ENCODE results near the gene AGPAT4.

The AGPAT4 gene

DNA sequence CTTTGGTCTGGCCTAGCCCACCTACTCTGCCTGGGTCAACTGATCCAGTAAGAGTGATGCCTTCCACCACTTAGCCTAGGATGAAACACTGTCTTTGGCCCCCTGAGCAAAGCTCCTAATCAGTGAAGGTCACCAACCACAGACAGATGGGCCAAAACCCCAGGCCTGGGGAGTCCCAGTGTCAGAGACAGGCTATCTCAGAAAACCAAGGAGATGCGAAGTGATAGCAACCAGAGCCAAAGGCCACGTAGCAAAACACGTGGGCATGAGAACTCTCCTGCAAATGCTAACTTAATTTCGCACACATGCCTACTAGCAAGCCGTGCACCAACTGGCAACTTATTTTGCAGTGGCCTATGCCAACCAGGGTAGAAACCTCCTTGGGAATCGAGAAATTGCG is 29.1 kb downstream of the AGPAT4 start:
- DNase-seq (ENCODE audit: low read depth, low spot score) = no peak
- Histone ChIP-seq H3K4me3 (no peak overlapping the region), H3K27ac (no peak overlapping the region), H3K36me3 (ENCODE audit: insufficient read depth, low read length) (no peaks in the 10 kb centered on the region), H3K9ac (ENCODE audit: insufficient read length) (no peak overlapping the region), H3K9me3 (ENCODE audit: low read depth, low read length) (no peaks in the 10 kb centered on the region)
- TF ChIP-seq EZH2 (IDR thresholded peaks at IDR 0.05) = no peak
- TF ChIP-seq POLR2AphosphoS5 (IDR thresholded peaks at IDR 0.05; ENCODE audit: borderline replicate concordance, low read depth, low read length) = no peak
- no peak for TF ChIP-seq FOXP2 (optimal IDR thresholded peaks at IDR 0.05; ENCODE audit: control extremely low read depth, extremely low read length, insufficient read depth)

DNA sequence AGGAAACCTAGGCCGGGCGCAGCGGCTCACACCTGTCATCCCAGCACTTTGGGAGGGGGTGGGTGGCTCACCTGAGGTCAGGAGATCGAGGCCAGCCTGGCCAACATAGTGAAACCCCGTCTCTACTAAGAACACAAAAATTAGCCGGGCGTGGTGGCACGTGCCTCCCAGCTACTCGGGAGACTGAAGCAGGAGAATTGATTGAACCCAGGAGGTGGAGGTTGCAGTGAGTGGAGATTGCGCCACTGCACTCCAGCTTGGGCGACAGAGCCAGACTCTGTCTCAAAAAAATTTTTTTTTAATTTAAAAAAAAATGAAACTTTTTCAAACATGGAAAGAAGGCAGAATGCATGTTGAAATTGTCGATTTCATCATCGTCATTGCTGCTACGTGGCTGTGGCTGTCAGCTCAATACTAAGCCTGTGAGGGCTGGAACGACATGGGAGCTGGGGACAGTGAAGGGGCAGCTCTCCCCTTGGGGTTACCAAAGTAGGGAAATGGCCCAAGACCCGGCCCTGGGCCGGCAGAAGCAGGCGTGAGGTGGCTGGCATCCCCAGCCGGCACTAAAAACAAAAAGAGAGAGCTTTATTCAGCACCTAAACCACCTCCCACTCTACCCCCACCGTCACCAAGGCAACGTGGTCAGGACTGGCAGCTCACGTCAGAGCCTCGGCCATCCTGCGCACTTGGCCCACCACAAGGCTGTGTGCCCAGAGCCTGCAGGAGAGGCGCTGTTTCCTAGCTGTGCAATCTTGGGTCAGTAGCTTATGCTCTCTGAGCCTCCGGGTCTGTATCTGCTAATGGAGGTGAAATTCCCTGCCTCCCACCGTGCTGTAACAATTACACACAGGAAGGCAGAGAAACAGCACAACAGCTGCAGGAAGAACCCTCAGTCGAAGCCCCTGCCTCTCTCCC is 30.8 kb downstream of the AGPAT4 start:
- no peak overlapping the region for H3K9ac ChIP-seq (ENCODE audit: insufficient read length)
- DNase-seq (ENCODE audit: low read depth, low spot score) = no peak
- TF ChIP-seq EZH2 (IDR thresholded peaks at IDR 0.05) (no peak), FOXP2 (optimal IDR thresholded peaks at IDR 0.05; ENCODE audit: control extremely low read depth, extremely low read length, insufficient read depth) (no peak), POLR2AphosphoS5 (IDR thresholded peaks at IDR 0.05; ENCODE audit: borderline replicate concordance, low read depth, low read length) (no peak)
- no peaks in the 10 kb centered on the region for H3K36me3 ChIP-seq (ENCODE audit: insufficient read depth, low read length)
- no peaks in the 10 kb centered on the region for H3K9me3 ChIP-seq (ENCODE audit: low read depth, low read length)
- no peak overlapping the region for H3K27ac ChIP-seq
- no peak overlapping the region for H3K4me3 ChIP-seq

DNA sequence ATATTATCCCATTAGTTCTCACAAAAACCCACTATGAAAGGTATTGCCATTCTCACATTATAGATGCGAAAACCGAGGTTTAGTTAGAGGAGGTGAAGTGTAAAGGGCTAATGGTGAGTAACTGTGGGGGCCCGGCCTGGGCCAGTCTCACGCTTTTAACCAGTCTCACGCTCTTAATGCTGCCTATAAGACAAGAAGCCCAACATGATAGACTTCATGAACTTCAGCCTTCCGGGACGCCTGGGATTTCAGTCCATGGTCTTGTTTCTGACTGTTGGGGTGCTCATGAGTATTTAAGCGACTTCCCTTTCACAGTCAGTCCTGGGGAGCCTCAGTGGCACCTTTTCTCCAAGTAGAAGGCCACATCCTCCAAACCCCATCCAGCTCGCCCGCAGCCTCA is 31.7 kb downstream of the AGPAT4 start:
- H3K9me3 ChIP-seq (ENCODE audit: low read depth, low read length) = no peaks in the 10 kb centered on the region
- no peak overlapping the region for H3K9ac ChIP-seq (ENCODE audit: insufficient read length)
- TF ChIP-seq POLR2AphosphoS5 (IDR thresholded peaks at IDR 0.05; ENCODE audit: borderline replicate concordance, low read depth, low read length) (no peak), FOXP2 (optimal IDR thresholded peaks at IDR 0.05; ENCODE audit: control extremely low read depth, extremely low read length, insufficient read depth) (no peak), EZH2 (IDR thresholded peaks at IDR 0.05) (no peak)
- no peak overlapping the region for H3K4me3 ChIP-seq
- H3K27ac ChIP-seq = no peak overlapping the region
- no peaks in the 10 kb centered on the region for H3K36me3 ChIP-seq (ENCODE audit: insufficient read depth, low read length)
- DNase-seq (ENCODE audit: low read depth, low spot score) = no peak

DNA sequence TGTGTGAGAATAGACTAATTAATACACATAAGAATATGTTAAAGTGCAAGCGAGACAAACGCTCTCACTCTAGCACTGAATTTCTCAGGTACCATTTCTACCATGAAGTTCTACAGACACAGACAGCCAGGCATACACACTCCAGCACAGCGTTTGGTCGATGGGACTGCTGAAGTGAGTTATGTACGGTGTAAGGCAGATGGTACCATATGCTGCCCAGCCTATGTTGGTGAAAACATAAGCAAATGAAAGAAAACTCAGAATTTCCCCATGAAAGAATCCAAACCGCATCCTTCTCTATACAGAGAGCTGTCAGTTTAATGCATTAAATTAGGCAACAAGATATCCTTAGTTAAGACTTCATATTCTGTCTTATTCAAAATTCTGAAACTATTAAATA is 34.9 kb downstream of the AGPAT4 start:
- no peak overlapping the region for H3K4me3 ChIP-seq
- no peak overlapping the region for H3K27ac ChIP-seq
- H3K36me3 ChIP-seq (ENCODE audit: insufficient read depth, low read length) = no peaks in the 10 kb centered on the region
- H3K9me3 ChIP-seq (ENCODE audit: low read depth, low read length) = no peaks in the 10 kb centered on the region
- H3K9ac ChIP-seq (ENCODE audit: insufficient read length) = no peak overlapping the region
- no peak for TF ChIP-seq POLR2AphosphoS5 (IDR thresholded peaks at IDR 0.05; ENCODE audit: borderline replicate concordance, low read depth, low read length)
- TF ChIP-seq FOXP2 (optimal IDR thresholded peaks at IDR 0.05; ENCODE audit: control extremely low read depth, extremely low read length, insufficient read depth) = no peak
- TF ChIP-seq EZH2 (IDR thresholded peaks at IDR 0.05) = no peak
- no peak for DNase-seq (ENCODE audit: low read depth, low spot score)

DNA sequence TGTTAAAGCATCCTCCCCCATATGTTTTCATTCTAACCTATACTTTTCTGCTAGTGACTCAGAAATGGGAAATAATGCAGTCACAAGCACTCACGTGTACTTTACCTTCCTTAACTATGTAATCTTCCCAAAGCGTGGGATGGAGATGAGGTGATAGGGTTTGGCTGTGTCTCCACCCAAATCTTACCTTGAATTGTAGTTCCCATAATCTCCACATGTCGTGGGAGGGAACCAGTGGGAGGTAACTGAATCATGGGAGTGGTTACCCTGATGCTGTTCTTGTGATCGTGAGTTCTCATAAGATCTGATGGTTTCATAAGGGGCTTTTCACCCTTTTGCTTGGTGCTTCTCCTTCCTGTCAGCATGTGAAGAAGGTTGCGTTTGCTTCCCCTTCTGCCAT is 35.4 kb downstream of the AGPAT4 start:
- no peak for TF ChIP-seq FOXP2 (optimal IDR thresholded peaks at IDR 0.05; ENCODE audit: control extremely low read depth, extremely low read length, insufficient read depth)
- TF ChIP-seq EZH2 (IDR thresholded peaks at IDR 0.05) = no peak
- no peak for TF ChIP-seq POLR2AphosphoS5 (IDR thresholded peaks at IDR 0.05; ENCODE audit: borderline replicate concordance, low read depth, low read length)
- Histone ChIP-seq H3K9me3 (ENCODE audit: low read depth, low read length) (no peaks in the 10 kb centered on the region), H3K36me3 (ENCODE audit: insufficient read depth, low read length) (no peaks in the 10 kb centered on the region), H3K27ac (no peak overlapping the region), H3K4me3 (no peak overlapping the region), H3K9ac (ENCODE audit: insufficient read length) (no peak overlapping the region)
- no peak for DNase-seq (ENCODE audit: low read depth, low spot score)

DNA sequence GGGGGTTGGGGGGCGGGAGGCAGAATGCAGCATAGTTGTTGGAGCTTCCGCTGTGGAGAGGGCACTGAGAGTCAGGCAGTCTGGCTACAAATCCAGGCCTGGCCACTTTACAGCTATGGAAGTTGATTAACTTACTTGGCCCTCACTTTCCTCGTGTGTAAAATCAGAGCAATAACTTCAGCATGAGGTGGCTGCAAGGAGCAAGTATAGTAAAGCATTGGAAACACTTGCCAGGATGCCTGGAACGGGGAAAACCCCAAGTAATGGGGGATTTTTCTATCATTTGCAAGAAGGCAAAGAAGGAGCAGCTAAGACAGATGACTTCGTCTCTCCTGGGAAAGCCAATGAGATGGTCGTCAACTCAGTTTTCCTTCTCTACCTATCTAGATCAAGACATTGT is 35.8 kb downstream of the AGPAT4 start:
- Histone ChIP-seq H3K4me3 (no peak overlapping the region), H3K27ac (no peak overlapping the region), H3K36me3 (ENCODE audit: insufficient read depth, low read length) (no peaks in the 10 kb centered on the region), H3K9me3 (ENCODE audit: low read depth, low read length) (no peaks in the 10 kb centered on the region), H3K9ac (ENCODE audit: insufficient read length) (no peak overlapping the region)
- no peak for DNase-seq (ENCODE audit: low read depth, low spot score)
- TF ChIP-seq EZH2 (IDR thresholded peaks at IDR 0.05) (no peak), FOXP2 (optimal IDR thresholded peaks at IDR 0.05; ENCODE audit: control extremely low read depth, extremely low read length, insufficient read depth) (no peak), POLR2AphosphoS5 (IDR thresholded peaks at IDR 0.05; ENCODE audit: borderline replicate concordance, low read depth, low read length) (no peak)

DNA sequence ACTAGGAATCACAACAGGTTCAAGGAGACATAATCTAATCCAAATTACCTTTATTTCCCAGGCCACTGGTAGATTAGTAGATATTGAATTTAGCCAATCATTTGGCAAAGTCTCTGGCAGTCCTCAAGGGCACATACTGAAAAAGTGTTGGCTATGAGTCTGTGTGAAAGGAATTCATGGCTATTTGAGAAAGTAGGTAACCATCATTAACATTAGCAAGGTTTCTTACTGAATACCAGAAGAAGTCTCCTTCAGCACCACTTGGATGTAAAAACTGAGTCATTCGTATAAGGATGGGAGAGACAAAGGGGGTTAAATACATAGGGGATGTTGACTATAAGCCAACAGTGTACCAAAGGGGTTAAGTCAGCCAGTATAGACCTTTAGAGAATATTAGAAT is 36.7 kb downstream of the AGPAT4 start:
- Histone ChIP-seq H3K27ac (no peak overlapping the region), H3K9me3 (ENCODE audit: low read depth, low read length) (no peaks in the 10 kb centered on the region), H3K36me3 (ENCODE audit: insufficient read depth, low read length) (no peaks in the 10 kb centered on the region; the same call in 1 of the 2 replicates), H3K9ac (ENCODE audit: insufficient read length) (no peak overlapping the region), H3K4me3 (no peak overlapping the region)
- TF ChIP-seq EZH2 (IDR thresholded peaks at IDR 0.05) (no peak), FOXP2 (optimal IDR thresholded peaks at IDR 0.05; ENCODE audit: control extremely low read depth, extremely low read length, insufficient read depth) (no peak), POLR2AphosphoS5 (IDR thresholded peaks at IDR 0.05; ENCODE audit: borderline replicate concordance, low read depth, low read length) (no peak)
- DNase-seq (ENCODE audit: low read depth, low spot score) = no peak

DNA sequence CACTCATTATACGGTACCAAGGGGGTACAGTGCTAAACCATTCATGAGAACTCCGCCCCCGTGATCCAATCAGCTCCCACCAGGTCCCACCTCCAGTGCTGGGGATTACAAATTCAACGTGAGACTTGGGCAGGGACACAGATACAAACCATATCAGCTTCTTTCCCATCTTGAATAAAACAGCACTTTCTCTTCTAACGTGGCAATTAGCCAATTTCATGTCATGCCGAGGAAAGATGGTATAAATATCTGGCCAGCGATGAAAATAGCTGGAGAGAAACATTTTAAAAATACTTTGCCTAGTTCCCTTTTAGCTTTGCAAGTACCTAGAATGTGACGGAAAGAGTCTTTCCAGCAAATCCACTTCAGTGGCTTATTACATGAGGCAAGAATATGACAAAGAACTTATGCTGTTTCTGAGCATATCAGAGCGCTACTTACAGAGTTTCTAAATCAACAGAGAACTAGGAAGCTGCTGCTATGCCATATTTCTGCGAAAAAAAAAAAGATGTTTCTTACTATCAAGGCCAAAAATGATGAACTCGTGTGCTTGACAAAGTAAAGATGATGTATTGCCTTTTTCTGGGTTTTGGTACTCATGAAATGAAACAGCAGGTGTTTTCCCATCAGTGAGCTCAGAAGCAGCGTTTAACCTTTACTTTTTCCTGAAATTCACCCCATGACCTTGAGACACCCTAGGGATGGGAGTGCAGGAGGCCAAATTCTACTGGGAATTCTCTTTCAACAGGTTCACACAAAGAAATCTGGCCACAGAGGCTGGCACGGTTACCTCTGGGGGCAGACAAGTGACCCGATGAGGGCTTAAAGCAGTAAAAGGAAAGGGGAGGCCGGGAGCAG is 37.9 kb downstream of the AGPAT4 start:
- Histone ChIP-seq H3K9ac (ENCODE audit: insufficient read length) (no peak overlapping the region), H3K9me3 (ENCODE audit: low read depth, low read length) (no peaks in the 10 kb centered on the region), H3K4me3 (no peak overlapping the region), H3K36me3 (ENCODE audit: insufficient read depth, low read length) (peaks cover 7% of the 10 kb centered on the region), H3K27ac (no peak overlapping the region)
- TF ChIP-seq FOXP2 (optimal IDR thresholded peaks at IDR 0.05; ENCODE audit: control extremely low read depth, extremely low read length, insufficient read depth) (no peak), EZH2 (IDR thresholded peaks at IDR 0.05) (no peak), POLR2AphosphoS5 (IDR thresholded peaks at IDR 0.05; ENCODE audit: borderline replicate concordance, low read depth, low read length) (no peak)
- no peak for DNase-seq (ENCODE audit: low read depth, low spot score)

Measured in SK-N-MC (cell line).